ELF-1 (cell line): ENCODE data around the gene SGK1.
"Not testable (repeated sequence)": the region's sequence is repeated elsewhere in the genome, so short reads cannot be mapped to it uniquely, and the experiment has no call there.

Source experiments
- DNase-seq: peaks from one replicate; pipeline ENCODE4 v3.0.0-alpha.2; 2016; ENCODE audit warnings: low read depth, low spot score

Gene SGK1

DNA sequence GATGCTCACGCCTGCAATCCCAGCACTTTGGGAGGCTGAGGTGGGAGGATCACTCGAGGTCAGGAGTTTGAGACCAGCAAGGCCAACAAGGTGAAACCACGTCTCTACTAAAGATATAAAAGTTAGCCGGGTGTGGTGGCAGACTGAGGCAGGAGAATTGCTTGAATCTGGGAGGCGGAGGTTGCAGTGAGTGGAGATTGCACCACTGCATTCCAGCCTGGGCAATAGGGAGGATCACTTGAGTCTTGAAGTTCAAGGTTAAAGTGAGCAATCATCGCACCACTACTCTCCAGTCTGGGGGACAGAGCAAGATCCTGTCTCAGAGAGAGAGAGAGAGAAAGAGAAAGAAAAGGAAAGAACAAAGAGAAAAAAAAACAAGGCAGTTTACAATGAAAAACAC, 13.5 kb downstream of the SGK1 start:
- not testable (repeated sequence) for DNase-seq

DNA sequence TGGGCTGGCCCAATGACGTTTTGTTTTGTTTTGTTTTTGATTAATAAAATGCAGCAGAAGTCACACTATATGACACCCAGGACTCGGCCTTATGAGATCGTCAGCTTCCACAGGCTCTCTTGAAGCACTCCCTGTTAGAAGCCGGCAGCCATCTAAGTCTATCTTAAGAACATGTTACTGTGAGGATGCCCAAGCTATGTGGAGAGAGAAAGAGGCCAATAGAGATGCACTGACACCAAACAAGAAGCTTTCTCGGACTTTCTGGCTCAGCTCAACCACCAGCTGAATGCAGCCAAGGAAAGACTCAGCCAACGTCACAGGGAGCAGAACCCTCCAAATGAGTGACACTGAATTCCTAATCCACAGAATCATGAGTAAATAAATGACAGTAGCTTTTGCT, 14.0 kb downstream of the SGK1 start:
- DNase-seq = no peak

GRCh38 chr6:134299236-134299635, 18.7 kb downstream of the SGK1 start:
- no peak for DNase-seq

DNA sequence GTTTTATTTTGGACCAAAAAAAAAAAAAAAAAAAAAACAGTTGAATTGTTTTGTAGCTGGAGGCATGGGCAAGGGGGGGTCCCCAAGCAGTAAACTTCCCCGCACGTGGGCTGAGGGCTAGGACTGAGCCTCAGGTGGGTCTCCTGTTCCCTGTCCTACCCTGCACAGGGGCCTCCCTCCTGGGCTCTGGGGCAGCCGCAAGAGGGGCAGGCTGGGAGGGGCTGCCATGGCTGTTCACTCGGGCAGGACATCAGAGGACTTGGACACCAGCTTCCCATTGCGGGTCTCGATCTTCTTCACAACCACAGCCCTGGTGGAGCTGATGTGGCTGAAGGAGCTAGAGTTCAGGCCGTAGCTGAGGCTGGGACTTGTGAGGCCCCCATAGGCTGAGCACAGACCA, 21.1 kb downstream of the SGK1 start:
- no peak for DNase-seq

GRCh38 chr6:134295953-134296553, 21.9 kb downstream of the SGK1 start:
- no peak for DNase-seq

- no peak for DNase-seq
Measured at GRCh38 chr6:134293659-134294161, 24.2 kb downstream of the SGK1 start.

GRCh38 chr6:134291156-134291555, 26.8 kb downstream of the SGK1 start:
- DNase-seq = no peak

- no peak for DNase-seq
Measured at GRCh38 chr6:134289204-134289575, 28.7 kb downstream of the SGK1 start.

GRCh38 chr6:134288538-134289203, 29.2 kb downstream of the SGK1 start:
- DNase-seq = no peak

DNA sequence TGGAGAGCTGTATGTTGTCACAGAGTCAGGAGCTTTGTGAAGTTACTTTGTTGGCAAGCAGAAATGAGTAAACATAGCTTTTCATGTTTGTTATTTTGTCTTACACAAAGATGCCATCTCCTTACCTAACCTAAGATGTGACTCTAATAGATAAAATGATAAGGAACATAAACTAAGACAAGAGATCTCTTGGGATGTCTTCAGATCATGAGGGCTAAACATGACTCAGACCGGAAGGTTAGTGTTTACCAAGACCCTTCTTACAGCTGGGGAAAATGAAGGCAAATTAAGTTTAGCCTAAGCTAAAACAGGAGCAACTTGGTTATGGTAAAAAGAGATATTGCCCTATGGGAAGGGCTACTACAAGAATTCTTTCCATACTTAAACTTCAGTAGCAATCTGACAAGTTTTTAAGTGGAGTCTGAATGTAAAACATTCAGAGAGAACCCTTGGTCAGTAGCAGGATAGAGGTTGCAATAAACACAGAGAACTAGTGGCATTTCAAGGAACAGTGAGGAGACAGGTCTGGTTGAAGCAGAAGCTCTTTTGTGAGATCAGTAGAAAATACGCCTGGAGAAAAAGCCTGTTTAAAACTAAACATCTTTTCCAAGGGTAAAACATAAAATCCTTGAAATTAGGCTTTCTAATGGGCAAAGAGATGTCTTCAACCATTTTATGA, 29.9 kb downstream of the SGK1 start:
- DNase-seq = no peak

- no peak for DNase-seq
Measured at GRCh38 chr6:134282816-134283215, 35.1 kb downstream of the SGK1 start.

- no peak for DNase-seq
Measured at GRCh38 chr6:134281388-134281787, 36.5 kb downstream of the SGK1 start.

- DNase-seq = no peak
Measured at GRCh38 chr6:134278000-134278399, 39.9 kb downstream of the SGK1 start.

GRCh38 chr6:134276891-134277377, 41.0 kb downstream of the SGK1 start:
- not testable (repeated sequence) for DNase-seq

DNA sequence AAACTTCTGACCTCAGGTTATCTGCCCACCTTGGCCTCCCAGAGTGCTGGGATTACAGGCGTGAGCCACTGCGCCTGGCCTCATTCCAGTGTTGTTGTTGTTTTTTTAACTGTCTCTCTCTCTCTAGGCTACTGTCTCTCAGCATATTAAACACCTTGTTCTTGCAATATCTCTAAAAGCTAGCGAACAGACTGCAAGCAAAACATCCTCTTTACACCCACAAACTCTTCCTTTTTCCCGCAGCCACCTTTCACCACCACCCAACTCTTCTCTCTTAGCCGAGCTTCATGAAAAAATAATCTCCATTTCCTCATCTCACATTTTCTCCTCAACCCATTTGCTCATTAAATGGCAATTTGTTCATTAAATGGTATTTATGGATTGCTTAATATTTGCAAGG, 45.5 kb downstream of the SGK1 start:
- no peak for DNase-seq

GRCh38 chr6:134267917-134268361, 50.0 kb downstream of the SGK1 start:
- DNase-seq = peak; percentile 87

DNA sequence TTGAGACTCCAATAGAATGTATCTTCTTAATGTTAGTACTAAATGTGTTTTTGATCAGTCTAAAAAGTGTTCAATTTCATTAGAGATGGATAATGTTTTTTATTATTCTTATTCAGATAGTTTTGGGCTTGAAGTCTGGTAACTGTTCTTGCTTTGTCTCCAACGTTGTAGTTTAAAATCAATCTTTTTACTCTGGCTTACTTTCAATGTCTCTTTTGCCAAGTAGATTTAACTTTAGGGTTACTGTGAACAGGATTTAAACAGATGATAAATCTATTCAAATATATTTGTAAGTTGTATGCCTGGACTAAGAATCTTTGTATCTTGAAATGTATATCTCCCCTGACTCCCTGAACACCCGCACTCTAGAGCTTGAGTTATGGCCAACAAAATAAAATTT, 51.1 kb downstream of the SGK1 start:
- no peak for DNase-seq

GRCh38 chr6:134261766-134262165, 56.1 kb downstream of the SGK1 start:
- no peak for DNase-seq

- no peak for DNase-seq
Measured at GRCh38 chr6:134258849-134259306, 59.0 kb downstream of the SGK1 start.

DNA sequence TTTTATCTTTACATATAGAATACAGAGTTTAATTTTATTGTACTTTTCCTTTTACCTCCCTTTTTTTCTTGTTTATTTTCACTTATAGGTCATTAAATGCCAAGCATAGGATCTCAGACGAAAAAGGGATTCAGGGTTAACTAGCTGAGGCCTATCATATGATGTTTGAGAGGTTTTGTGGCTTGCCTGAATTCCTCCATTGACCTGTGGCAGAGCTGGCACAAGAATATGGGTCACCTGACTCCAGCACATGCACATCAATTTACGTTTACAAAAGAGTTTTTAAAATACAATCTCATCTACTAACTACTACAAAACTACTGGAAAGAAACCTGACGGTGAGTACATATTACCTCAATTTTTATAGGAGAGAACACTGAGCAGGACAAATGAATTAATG, 60.4 kb downstream of the SGK1 start:
- no peak for DNase-seq

GRCh38 chr6:134256862-134257261, 61.0 kb downstream of the SGK1 start:
- no peak for DNase-seq

DNA sequence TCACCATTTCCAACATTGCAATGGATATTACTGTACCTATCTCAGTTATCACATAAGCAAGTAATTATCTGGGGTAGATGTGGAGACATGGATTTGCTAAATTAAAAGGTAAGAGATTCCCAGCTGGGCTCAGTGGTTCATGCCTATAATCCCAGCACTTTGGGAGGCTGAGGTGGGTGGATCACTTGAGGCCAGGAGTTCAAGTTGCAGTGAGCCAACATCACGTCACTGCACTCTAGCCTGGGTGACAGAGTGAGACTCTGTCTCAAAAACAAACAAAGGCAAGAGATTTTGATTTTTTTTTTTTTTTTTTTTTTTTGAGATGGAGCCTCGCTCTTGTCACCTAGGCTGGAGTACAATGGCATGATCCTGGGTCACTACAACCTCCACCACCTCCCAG, 62.6 kb downstream of the SGK1 start:
- not testable (repeated sequence) for DNase-seq

GRCh38 chr6:134254118-134254517, 63.8 kb downstream of the SGK1 start:
- DNase-seq = no peak
